Measurements from ENCODE around the gene SHFL. TPM values are rescaled to one million over a fixed set of nuclear protein-coding genes. Genes with fewer than 3 reads are reported as not detected.

Gene SHFL
- total RNA-seq, 1 donor from 2014 or later, result 5.0 TPM

DNA sequence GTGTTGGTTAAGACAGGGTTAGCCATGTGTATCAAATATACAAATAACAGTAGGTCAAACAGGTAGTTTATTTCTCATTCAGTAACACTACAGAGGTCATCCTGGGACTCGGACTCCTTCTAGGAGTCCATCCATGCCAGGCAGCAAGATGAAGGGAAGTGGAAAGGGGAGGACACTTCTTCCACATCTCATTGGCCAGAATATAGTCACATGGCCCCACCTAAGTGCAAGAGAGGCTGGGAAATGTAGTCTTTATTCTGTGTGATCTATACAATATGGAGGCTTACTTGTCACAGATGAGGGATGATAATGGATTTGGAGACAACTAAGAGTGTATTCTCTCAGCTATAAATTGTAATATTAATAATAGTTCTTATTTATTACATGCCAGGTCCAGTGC, 41.7 kb upstream of the SHFL start:
- FAIRE-seq (no peak), DNase-seq (ENCODE audit: low read depth) (no peak)
- TF ChIP-seq, protein P1, sequence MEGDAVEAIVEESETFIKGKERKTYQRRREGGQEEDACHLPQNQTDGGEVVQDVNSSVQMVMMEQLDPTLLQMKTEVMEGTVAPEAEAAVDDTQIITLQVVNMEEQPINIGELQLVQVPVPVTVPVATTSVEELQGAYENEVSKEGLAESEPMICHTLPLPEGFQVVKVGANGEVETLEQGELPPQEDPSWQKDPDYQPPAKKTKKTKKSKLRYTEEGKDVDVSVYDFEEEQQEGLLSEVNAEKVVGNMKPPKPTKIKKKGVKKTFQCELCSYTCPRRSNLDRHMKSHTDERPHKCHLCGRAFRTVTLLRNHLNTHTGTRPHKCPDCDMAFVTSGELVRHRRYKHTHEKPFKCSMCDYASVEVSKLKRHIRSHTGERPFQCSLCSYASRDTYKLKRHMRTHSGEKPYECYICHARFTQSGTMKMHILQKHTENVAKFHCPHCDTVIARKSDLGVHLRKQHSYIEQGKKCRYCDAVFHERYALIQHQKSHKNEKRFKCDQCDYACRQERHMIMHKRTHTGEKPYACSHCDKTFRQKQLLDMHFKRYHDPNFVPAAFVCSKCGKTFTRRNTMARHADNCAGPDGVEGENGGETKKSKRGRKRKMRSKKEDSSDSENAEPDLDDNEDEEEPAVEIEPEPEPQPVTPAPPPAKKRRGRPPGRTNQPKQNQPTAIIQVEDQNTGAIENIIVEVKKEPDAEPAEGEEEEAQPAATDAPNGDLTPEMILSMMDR (IDR thresholded peaks at IDR 0.05; ENCODE audit: insufficient read depth, low read length, severe bottlenecking), result no peak
- H3K4me3 ChIP-seq (ENCODE audit: low read depth, low read length), result no peak overlapping the region
- H3K36me3 ChIP-seq (ENCODE audit: control insufficient read depth, insufficient read depth, low read length), result no peaks in the 10 kb centered on the region
- H3K27me3 ChIP-seq (ENCODE audit: control insufficient read depth, insufficient read depth, low read length), result no peaks in the 10 kb centered on the region

DNA sequence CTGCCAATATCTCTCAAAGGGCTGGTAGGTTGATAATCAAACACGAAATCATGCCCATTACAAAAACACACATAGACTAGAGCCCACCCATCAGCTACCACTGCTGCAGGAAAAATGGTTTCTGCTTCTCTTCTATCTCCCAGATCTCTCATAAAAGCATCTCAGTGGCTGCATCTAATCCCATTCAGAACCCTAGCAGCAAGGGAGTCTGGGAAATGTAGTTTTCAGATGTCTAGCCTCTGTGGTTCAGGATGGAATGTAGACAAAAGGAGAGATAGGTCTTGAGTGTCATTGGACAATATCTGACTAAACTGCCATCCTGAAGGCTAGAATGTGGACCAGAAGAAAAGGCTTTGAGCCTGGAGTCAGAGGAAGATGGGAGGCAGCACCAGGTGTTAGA, 40.7 kb upstream of the SHFL start:
- H3K36me3 ChIP-seq (ENCODE audit: control insufficient read depth, insufficient read depth, low read length), result no peaks in the 10 kb centered on the region
- H3K27me3 ChIP-seq (ENCODE audit: control insufficient read depth, insufficient read depth, low read length), result no peaks in the 10 kb centered on the region
- FAIRE-seq (no peak), DNase-seq (ENCODE audit: low read depth) (no peak)
- TF ChIP-seq, protein P1 (IDR thresholded peaks at IDR 0.05; ENCODE audit: insufficient read depth, low read length, severe bottlenecking), result no peak
- no peak overlapping the region for H3K4me3 ChIP-seq (ENCODE audit: low read depth, low read length)

DNA sequence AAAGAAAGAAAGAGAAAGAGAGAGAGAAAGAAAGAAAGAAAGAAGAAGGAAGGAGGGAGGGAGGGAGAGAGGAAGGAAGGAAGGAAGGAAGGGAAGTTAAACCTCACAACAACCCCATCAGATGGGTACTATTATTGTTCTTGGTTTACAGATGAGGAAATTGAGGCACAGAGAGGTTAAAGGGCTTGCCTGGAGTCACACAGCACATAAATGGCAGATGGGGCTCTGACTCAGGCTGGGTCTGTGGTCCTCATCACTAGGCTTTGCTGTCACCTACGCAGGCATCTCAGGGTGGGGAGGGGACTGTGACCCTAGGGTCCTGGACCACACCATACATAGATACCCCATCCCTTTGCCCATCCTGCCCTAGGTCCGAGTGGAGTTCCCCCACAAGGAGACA, 36.5 kb upstream of the SHFL start:
- DNase-seq (ENCODE audit: low read depth), result no peak
- TF ChIP-seq, protein P1 (IDR thresholded peaks at IDR 0.05; ENCODE audit: insufficient read depth, low read length, severe bottlenecking), result no peak
- Histone ChIP-seq H3K27me3 (ENCODE audit: control insufficient read depth, insufficient read depth, low read length) (no peaks in the 10 kb centered on the region), H3K4me3 (ENCODE audit: low read depth, low read length) (no peak overlapping the region), H3K36me3 (ENCODE audit: control insufficient read depth, insufficient read depth, low read length) (no peaks in the 10 kb centered on the region)
- no peak for FAIRE-seq

DNA sequence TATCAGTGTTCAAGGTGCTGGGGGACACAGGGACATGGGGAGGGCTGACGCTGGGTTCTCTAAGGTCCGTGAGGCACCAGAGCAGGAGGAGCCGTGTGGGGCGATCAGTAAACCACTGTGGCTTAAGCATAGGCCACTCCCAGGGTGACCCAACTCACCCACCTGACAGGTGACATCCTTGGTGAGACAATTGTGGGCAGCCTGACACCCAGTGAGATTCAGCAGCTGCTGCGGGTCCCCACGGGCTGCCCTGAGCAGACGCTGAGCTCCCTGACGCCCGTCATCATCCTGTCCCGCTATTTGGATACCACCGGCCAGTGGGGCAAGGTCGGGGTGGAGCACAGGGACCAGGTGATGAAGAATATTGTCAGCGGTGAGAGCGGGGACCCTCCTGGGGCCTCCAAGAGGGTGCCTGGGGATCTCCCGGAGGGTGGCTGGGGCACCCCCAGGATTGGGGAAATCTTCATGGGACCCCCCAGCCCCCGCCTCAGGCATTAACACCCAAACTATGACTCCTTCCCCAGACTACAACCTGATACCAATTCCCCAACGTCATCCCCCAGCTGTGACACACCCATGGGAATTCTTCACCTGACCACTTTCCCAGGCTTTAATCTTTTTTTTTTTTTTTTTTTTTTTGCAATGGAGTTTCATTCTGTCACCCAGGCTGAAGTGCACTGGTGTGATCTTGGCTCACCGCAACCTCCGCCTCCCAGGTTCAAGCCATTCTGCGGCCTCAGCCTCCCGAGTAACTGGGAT, 33.3 kb upstream of the SHFL start:
- DNase-seq (ENCODE audit: low read depth) (no peak), FAIRE-seq (peak; percentile 32)
- Histone ChIP-seq H3K27me3 (ENCODE audit: control insufficient read depth, insufficient read depth, low read length) (no peaks in the 10 kb centered on the region), H3K4me3 (ENCODE audit: low read depth, low read length) (no peak overlapping the region), H3K36me3 (ENCODE audit: control insufficient read depth, insufficient read depth, low read length) (no peaks in the 10 kb centered on the region)
- TF ChIP-seq, protein P1 (IDR thresholded peaks at IDR 0.05; ENCODE audit: insufficient read depth, low read length, severe bottlenecking), result no peak

DNA sequence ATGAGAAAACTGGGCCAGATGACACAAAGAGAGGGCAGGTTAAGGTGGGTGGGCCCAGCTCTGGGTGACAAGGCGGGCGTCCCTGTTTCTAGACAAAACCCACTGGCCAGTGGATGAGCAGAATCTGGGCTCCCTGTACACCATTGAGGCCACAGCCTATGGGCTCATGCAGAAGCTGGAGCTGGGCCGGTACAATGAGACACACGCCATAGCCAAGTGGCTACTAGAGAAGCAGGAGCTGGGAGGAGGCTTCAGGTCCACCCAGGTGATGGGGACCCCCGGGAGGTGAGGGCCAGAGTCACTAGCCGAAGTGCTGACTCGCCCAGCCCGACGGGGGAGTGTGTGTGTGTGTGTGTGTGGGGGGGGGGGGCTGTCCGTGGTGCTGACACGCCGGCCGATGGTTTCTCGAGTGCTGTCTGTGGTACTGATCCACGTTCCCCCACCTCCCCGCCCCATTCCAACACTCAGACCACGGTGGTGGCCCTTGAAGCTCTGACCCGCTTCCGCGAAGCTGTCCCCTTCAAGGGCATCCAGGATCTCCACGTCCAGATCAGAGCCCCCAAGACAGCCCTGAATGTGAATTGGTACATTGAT, 24.3 kb upstream of the SHFL start:
- no peaks in the 10 kb centered on the region for H3K36me3 ChIP-seq (ENCODE audit: control insufficient read depth, insufficient read depth, low read length)
- no peaks in the 10 kb centered on the region for H3K27me3 ChIP-seq (ENCODE audit: control insufficient read depth, insufficient read depth, low read length)
- FAIRE-seq (no peak), DNase-seq (ENCODE audit: low read depth) (no peak)
- TF ChIP-seq, protein P1 (IDR thresholded peaks at IDR 0.05; ENCODE audit: insufficient read depth, low read length, severe bottlenecking), result no peak
- no peak overlapping the region for H3K4me3 ChIP-seq (ENCODE audit: low read depth, low read length)
